GM19035 (cell line): Measurements from ENCODE around the gene KCNK2.
"Not testable (repeated sequence)": the region's sequence is repeated elsewhere in the genome, so short reads cannot be mapped to it uniquely, and the experiment has no call there.

Source experiments
- ATAC-seq: cut with Tn5 transposase; IDR thresholded peaks from one replicate; pipeline ENCODE4 v1.9.1; 2021; ENCODE audit not compliant: unreplicated experiment

The KCNK2 gene

GRCh38 chr1:215147024-215147423 is 64.5 kb downstream of the KCNK2 start:
- ATAC-seq: no peak

- no peak for ATAC-seq
Measured at GRCh38 chr1:215151841-215152549, 69.5 kb downstream of the KCNK2 start.

GRCh38 chr1:215156232-215156631 is 73.7 kb downstream of the KCNK2 start:
- ATAC-seq: no peak

- ATAC-seq: no peak
Measured at GRCh38 chr1:215160351-215160750, 77.8 kb downstream of the KCNK2 start.

- ATAC-seq: not testable (repeated sequence)
Measured at GRCh38 chr1:215163144-215163543, 80.6 kb downstream of the KCNK2 start.

- no peak for ATAC-seq
Measured at GRCh38 chr1:215166886-215167285, 84.3 kb downstream of the KCNK2 start.

- no peak for ATAC-seq
Measured at GRCh38 chr1:215181518-215181917, 99.0 kb downstream of the KCNK2 start.

- no peak for ATAC-seq
Measured at GRCh38 chr1:215185067-215185620, 102.6 kb downstream of the KCNK2 start.

- no peak for ATAC-seq
Measured at GRCh38 chr1:215188302-215188950, 105.9 kb downstream of the KCNK2 start.

GRCh38 chr1:215192306-215192705 is 109.8 kb downstream of the KCNK2 start:
- no peak for ATAC-seq

GRCh38 chr1:215198021-215198420 is 115.5 kb downstream of the KCNK2 start:
- no peak for ATAC-seq

GRCh38 chr1:215200121-215200520 is 117.6 kb downstream of the KCNK2 start:
- ATAC-seq: no peak

GRCh38 chr1:215201283-215201682 is 118.7 kb downstream of the KCNK2 start:
- no peak for ATAC-seq

- ATAC-seq: no peak
Measured at GRCh38 chr1:215202868-215203267, 120.3 kb downstream of the KCNK2 start.

- ATAC-seq: no peak
Measured at GRCh38 chr1:215210167-215210566, 127.6 kb downstream of the KCNK2 start.

GRCh38 chr1:215215846-215216245 is 133.3 kb downstream of the KCNK2 start:
- no peak for ATAC-seq

GRCh38 chr1:215219372-215219771 is 136.8 kb downstream of the KCNK2 start:
- ATAC-seq: no peak

GRCh38 chr1:215220346-215220745 is 137.8 kb downstream of the KCNK2 start:
- ATAC-seq: no peak

GRCh38 chr1:215226757-215227156 is 144.2 kb downstream of the KCNK2 start:
- no peak for ATAC-seq

- no peak for ATAC-seq
Measured at GRCh38 chr1:215228193-215228592, 145.7 kb downstream of the KCNK2 start.

GRCh38 chr1:215241451-215241850 is 158.9 kb downstream of the KCNK2 start:
- no peak for ATAC-seq

- no peak for ATAC-seq
Measured at GRCh38 chr1:215243345-215244054, 161.0 kb downstream of the KCNK2 start.
